Ectodermal cell (in vitro differentiated cells): Measurements from ENCODE around the gene TDRD15.

Experiments used
- H3K27ac ChIP-seq: 2 replicates; pipeline ENCODE4 v1.7.0; 2013; ENCODE audit warnings: mild to moderate bottlenecking, low read depth, low read length; ENCODE audit not compliant: insufficient read depth, poor library complexity, severe bottlenecking
- H3K27me3 ChIP-seq: 2 replicates; pipeline ENCODE4 v1.7.0; 2013; ENCODE audit warnings: mild to moderate bottlenecking, low read length; ENCODE audit not compliant: insufficient read depth, control insufficient read depth, poor library complexity, severe bottlenecking
- H3K36me3 ChIP-seq: one replicate; pipeline ENCODE4 v1.7.0; 2013; ENCODE audit warnings: low read length; ENCODE audit not compliant: control insufficient read depth, insufficient read depth
- H3K4me1 ChIP-seq: one replicate; pipeline ENCODE4 v1.7.0; 2013; ENCODE audit warnings: low read length; ENCODE audit not compliant: control insufficient read depth, insufficient read depth
- H3K4me3 ChIP-seq: 2 replicates; pipeline ENCODE4 v1.7.0; 2013; ENCODE audit warnings: low read depth, low read length, control low read depth; ENCODE audit not compliant: insufficient read depth
- H3K9me3 ChIP-seq: 2 replicates; pipeline ENCODE4 v1.7.0; 2013; ENCODE audit warnings: mild to moderate bottlenecking, low read length, moderate library complexity; ENCODE audit not compliant: control insufficient read depth
- WGBS, 2 experiments: methylation state at CpG; one replicate each; pipeline ENCODE4 v1.1.7; 2013; ENCODE audit warnings: missing lambda C conversion rate in 2 of 2; 5-methylcytosine and 5-hydroxymethylcytosine counted together

Gene TDRD15

DNA sequence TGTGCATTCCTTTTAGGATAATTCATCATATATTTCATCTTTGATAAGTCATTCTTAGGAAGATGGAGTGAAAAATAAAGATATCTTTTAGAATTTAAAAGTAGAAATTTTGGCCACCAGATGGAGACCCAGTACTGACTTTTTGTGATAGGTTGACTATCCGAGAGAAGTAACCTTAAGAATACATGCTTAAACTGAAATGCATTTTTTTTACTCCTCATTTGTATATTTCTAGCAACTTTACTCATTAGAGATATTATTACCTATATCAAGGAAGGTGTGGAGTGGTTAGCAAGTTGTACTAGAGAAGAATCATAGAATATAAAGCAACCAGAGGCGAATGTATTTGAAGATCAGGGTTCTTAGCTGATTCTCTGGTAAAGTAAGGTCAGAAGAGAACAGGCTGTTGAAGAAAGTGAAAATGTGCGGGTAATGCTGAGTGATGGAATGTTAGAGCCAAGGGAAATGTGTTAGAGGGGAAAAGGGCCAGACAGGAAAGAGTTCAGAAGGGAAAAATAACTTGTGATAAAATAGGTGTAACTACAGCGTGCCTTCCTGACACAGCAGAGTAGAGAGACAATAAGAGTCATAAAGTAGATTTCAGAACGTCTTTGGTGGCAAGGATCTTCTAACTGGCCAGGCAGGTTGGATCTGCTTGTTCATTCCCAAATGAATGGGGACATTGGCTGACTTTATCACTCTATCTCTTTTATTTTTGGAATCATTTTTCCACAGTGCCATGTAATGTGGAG lies 52.3 kb downstream of the TDRD15 start:
- no peaks in the 10 kb centered on the region for H3K4me1 ChIP-seq
- no peak overlapping the region for H3K27ac ChIP-seq
- no peaks in the 10 kb centered on the region for H3K9me3 ChIP-seq
- H3K4me3 ChIP-seq: no peak overlapping the region
- WGBS, 2 experiments: 82 to 86% methylated on average over 4 to 5 of the region's 5 CpGs
- H3K27me3 ChIP-seq: no peaks in the 10 kb centered on the region
- no peaks in the 10 kb centered on the region for H3K36me3 ChIP-seq

DNA sequence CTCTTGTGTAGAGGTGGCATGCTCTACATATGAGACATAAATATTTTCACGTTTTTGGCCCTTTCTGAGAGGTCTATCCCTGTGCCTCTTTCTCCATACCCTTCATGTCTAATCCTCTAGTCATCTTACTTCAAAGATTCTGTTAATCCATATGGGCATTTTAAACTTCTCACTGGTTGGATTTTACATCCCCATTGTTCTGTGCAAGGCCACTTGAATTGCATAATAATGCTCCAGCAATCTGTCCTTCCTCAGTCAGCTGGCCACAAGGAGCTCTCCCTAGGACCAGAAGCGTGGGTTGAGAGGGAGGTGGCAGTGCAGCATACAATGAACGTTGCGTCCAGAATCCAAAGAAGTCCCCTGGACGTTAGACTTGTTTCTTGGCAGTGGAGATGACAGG lies 58.2 kb downstream of the TDRD15 start:
- no peaks in the 10 kb centered on the region for H3K4me1 ChIP-seq
- H3K9me3 ChIP-seq: no peaks in the 10 kb centered on the region
- no peaks in the 10 kb centered on the region for H3K27me3 ChIP-seq
- H3K27ac ChIP-seq: no peak overlapping the region
- H3K36me3 ChIP-seq: no peaks in the 10 kb centered on the region
- no peak overlapping the region for H3K4me3 ChIP-seq
- 74 to 85% methylated on average over 5 of the region's 5 CpGs for WGBS, 2 experiments

DNA sequence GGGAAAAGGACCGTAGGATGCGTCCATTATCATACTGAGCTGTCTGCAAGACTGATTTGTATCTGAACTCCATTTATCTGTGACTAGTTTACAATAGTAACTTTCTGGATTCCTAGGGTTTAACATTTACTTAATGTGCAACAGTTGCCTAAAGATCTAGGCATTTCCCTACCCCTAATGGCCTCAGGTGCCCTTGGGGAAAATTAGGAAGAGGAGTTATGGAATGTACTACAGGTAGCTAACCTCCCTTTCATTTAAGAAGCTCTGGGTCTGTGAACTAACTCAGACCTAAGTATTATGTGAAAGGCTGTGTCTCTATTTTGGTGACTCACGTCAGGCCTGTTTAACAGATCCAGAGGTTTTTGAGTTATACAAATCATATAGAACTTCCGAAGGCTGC lies 59.5 kb downstream of the TDRD15 start:
- Histone ChIP-seq H3K4me1 (no peaks in the 10 kb centered on the region), H3K27me3 (no peaks in the 10 kb centered on the region), H3K9me3 (no peaks in the 10 kb centered on the region), H3K27ac (no peak overlapping the region), H3K4me3 (no peak overlapping the region), H3K36me3 (no peaks in the 10 kb centered on the region)
- WGBS, 2 experiments: 67 to 74% methylated on average over 4 of the region's 4 CpGs

DNA sequence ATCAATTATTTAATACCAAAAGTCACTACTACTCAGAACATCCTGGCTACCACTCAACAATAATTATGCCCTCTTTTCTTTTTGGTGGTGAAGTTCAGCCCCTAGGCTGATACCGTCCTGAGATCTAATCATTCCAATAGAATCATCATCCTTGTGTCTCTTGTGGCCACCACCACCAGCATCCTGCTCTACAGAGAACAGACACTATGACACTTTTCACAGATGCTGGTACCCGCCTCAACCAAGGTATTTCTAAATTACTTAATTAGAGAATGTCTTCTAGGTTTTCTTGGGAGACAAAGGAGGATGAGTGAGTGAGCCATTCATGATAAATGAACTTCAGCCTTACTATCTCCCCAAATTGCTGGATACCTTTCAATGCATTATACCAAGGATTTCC lies 60.0 kb downstream of the TDRD15 start:
- WGBS, 2 experiments: 97 to 98% methylated on average over 1 to 2 of the region's 2 CpGs

DNA sequence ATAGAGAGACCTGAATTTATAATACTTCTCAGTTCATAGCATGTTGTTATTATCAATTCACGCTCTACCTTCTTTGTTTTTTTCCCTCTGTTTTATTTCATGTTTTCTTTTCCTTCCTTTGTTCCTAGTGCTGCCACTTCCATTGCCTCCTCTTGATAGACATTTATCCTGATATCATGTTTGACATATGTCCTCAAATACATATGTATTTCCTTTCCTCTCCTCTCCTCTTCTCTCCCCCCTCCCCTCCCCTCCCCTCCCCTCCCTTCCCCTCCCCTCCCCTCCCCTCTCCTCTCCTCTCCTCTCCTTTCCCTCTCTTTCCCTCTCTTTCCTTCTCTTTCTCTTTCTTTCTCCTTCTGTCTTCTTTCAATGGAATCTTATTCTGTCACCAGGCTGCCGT lies 67.8 kb downstream of the TDRD15 start:
- no peaks in the 10 kb centered on the region for H3K9me3 ChIP-seq
- peaks cover 15% of the 10 kb centered on the region for H3K4me1 ChIP-seq
- H3K36me3 ChIP-seq: no peaks in the 10 kb centered on the region
- H3K4me3 ChIP-seq: no peak overlapping the region
- WGBS, 2 experiments: 92 to 95% methylated on average over 2 of the region's 2 CpGs
- H3K27ac ChIP-seq: no peak overlapping the region
- no peaks in the 10 kb centered on the region for H3K27me3 ChIP-seq

More for the DNA sequence above, 60.0 kb downstream of the TDRD15 start:
- Histone ChIP-seq H3K4me1 (no peaks in the 10 kb centered on the region), H3K27me3 (no peaks in the 10 kb centered on the region), H3K36me3 (no peaks in the 10 kb centered on the region), H3K27ac (no peak overlapping the region), H3K9me3 (no peaks in the 10 kb centered on the region), H3K4me3 (no peak overlapping the region)
